Activated B cell treated with CpG ODN at 0.5 μM for 24 hours (primary cell): ENCODE results near the gene SLC48A1. TPM values are rescaled to one million over a fixed set of nuclear protein-coding genes. Genes with fewer than 3 reads are reported as not detected.

Source experiments
- ATAC-seq: fragments of 200-7000 bp; cut with Tn5 transposase; one replicate; pipeline ENCODE4 v1.10.0; 2021; ENCODE audit warnings: low read depth, mild to moderate bottlenecking, moderate library complexity
- CTCF ChIA-PET: fragments of 350-600 bp; sonication (Branson Sonifier 250); formaldehyde crosslinking; loops from one replicate; lab custom pipeline; 2021; ENCODE audit warnings: antibody characterized with exemption; lab: Charles Lee
- POLR2A ChIA-PET: fragments of 350-600 bp; sonication (Branson Sonifier 250); formaldehyde crosslinking; loops from one replicate; lab custom pipeline; 2021; ENCODE audit warnings: antibody characterized with exemption; lab: Charles Lee
- DNase-seq: peaks from one replicate; pipeline ENCODE4 v3.0.0; 2022
- H3K27ac Mint-ChIP-seq: one replicate; pipeline ENCODE4 v1.8.0; 2020; ENCODE audit warnings: mixed read lengths
- H3K27me3 Mint-ChIP-seq: one replicate; pipeline ENCODE4 v1.8.0; 2021; ENCODE audit warnings: mixed read lengths
- H3K36me3 Mint-ChIP-seq: one replicate; pipeline ENCODE4 v1.8.0; 2021; ENCODE audit warnings: low read depth, mixed read lengths
- H3K4me1 Mint-ChIP-seq: one replicate; pipeline ENCODE4 v1.8.0; 2021; ENCODE audit warnings: mixed read lengths
- H3K4me3 Mint-ChIP-seq: one replicate; pipeline ENCODE4 v1.8.0; 2020; ENCODE audit warnings: mild to moderate bottlenecking, mixed read lengths
- H3K9me3 Mint-ChIP-seq: one replicate; pipeline ENCODE4 v1.8.0; 2020; ENCODE audit warnings: mixed read lengths
- CTCF ChIP-seq: fragments of 200-600 bp; IDR thresholded peaks from one replicate; pipeline ENCODE4 v1.8.0; 2022; ENCODE audit warnings: antibody characterized with exemption, mild to moderate bottlenecking
- intact Hi-C: fragments of 100-400 bp; cut with micrococcal nuclease; formaldehyde crosslinking; loops from one replicate; pipeline ENCODE4 v1.15.1; 2024
- total RNA-seq: library from RNA; stranded (reverse); gene quantifications from 2 replicates; pipeline ENCODE4 v1.2.3, GENCODE V29; 2022

SLC48A1 gene
- total RNA-seq, 1 donor from 2014 or later: 12.8 TPM

DNA sequence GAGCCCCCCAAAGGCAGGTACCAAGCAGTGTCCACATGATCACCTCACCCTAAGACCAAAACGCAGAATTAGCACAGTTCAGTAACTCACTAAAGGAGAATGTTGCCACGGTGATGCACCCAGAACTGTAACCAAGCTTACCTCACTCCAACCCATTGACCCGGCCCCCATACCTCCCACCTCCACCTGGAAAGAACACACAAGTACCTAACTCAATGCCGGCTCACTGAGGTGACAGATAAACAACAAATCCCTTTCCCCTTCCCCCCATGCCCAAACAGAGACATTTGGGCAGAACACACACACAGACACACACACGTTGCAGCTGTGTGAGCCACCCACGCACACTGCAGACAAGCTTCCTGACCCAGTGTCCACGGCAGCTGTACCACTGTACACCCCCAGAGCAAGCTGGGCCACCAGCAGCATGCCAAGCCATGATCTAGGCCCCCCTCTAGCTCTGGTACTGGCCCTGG, 15.6 kb upstream of the SLC48A1 start:
- peaks cover 67% of the 10 kb centered on the region for H3K4me1 Mint-ChIP-seq

DNA sequence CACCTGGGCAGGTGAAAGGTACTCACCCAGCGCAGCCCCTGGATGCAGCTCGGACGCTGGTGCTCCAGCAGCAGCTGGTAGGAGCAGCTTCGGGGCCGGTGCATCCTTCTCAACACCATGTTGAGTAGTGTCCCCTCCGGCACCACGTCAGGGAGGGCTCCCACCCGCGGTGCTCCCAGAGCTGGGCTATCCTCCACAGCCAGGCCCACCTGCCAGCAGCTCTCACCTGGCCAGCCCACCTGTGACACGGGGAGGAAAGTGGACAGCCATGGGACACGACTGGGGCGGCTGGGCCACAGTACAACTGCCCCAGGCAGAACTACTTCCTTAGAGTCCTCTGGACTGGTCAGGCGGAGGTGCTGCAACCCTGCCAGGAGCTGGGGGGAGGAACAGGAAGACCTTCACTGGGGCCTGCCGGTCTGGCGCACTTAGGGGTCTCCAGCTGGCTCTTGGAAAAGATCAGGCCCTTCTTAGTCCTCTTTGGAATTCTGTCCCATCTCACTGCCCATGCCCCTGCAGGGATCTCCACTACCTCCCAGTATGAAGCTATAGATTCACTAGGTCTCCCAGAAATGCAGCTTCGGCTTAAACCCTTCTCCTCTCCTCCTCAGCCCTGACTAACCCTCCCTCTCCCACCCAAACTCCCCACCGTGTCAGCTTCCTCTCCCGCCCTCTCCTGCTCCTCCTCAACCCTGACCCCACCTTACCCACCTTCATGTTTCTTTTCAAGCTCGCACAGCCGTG, 15.0 kb upstream of the SLC48A1 start:
- Mint-ChIP-seq H3K9me3 (no peaks in the 10 kb centered on the region), H3K36me3 (no peaks in the 10 kb centered on the region), H3K27ac (no peak overlapping the region), H3K4me3 (peak overlapping the region; percentile 66), H3K27me3 (no peaks in the 10 kb centered on the region), H3K4me1 (peaks cover 63% of the 10 kb centered on the region)
- DNase-seq: no peak
- CTCF ChIA-PET: interaction anchor here (0.8 to 10.8 kb wide), 14 partner anchors 9 to 81 kb away, joined by 3 to 298 read pairs (median 4); partner anchors contain the start of genes RPAP3 and SLC48A1
- no peak for TF ChIP-seq CTCF
- intact Hi-C loops: loop anchor here (5.0 kb wide), 1 partner anchor 361 kb away; no protein-coding TSS in a partner anchor
- ATAC-seq: no peak
- POLR2A ChIA-PET: interaction anchor here (0.8 to 5.9 kb wide), 7 partner anchors 10 to 53 kb away, joined by 3 to 84 read pairs (median 8); partner anchors contain the start of gene RPAP3

More for the DNA sequence above, 15.6 kb upstream of the SLC48A1 start:
- CTCF ChIA-PET: interaction anchor here (0.8 to 10.8 kb wide), 10 partner anchors 10 to 82 kb away, joined by 3 to 298 read pairs (median 8); partner anchors contain the start of genes RPAP3 and SLC48A1
- no peaks in the 10 kb centered on the region for H3K36me3 Mint-ChIP-seq
- TF ChIP-seq CTCF: no peak
- POLR2A ChIA-PET: interaction anchor here (1.2 to 5.9 kb wide), 4 partner anchors 10 to 52 kb away, joined by 3 to 84 read pairs (median 6); partner anchors contain the start of gene RPAP3
- peak overlapping the region; percentile 26 for H3K4me3 Mint-ChIP-seq
- peak overlapping the region; percentile 61 for H3K27ac Mint-ChIP-seq
- ATAC-seq: no peak
- no peaks in the 10 kb centered on the region for H3K27me3 Mint-ChIP-seq
- no peaks in the 10 kb centered on the region for H3K9me3 Mint-ChIP-seq
- DNase-seq: no peak
- intact Hi-C loops: loop anchor here (5.0 kb wide), 1 partner anchor 360 kb away; no protein-coding TSS in a partner anchor

DNA sequence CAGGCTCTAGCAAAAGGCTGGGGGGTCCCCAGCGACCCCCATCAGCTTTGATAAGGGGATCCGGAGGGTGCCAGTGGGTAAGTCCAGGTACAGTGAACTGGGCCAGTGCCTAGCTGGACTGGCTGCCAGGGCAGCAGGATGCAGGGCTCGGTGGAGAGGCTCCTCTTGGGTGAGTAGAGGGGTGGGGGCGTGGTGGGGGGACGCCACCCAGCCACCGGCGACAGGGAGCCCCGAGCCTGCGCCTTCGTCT, 14.5 kb upstream of the SLC48A1 start:
- POLR2A ChIA-PET: interaction anchor here (0.8 to 5.9 kb wide), 6 partner anchors 9 to 53 kb away, joined by 5 to 84 read pairs (median 8); partner anchors contain the start of gene RPAP3
- ATAC-seq (no peak), DNase-seq (no peak)
- CTCF ChIA-PET: interaction anchor here (0.8 to 10.8 kb wide), 11 partner anchors 9 to 80 kb away, joined by 3 to 298 read pairs (median 4); partner anchors contain the start of gene SLC48A1
- peak overlapping the region; percentile 66 for H3K4me3 Mint-ChIP-seq
- intact Hi-C loops: loop anchor here (5.0 kb wide), 1 partner anchor 361 kb away; no protein-coding TSS in a partner anchor
- no peaks in the 10 kb centered on the region for H3K9me3 Mint-ChIP-seq
- H3K27ac Mint-ChIP-seq: no peak overlapping the region
- no peaks in the 10 kb centered on the region for H3K27me3 Mint-ChIP-seq
- no peak for TF ChIP-seq CTCF
- peaks cover 59% of the 10 kb centered on the region for H3K4me1 Mint-ChIP-seq
- H3K36me3 Mint-ChIP-seq: no peaks in the 10 kb centered on the region

GRCh38 chr12:47758834-47759690, 14.0 kb upstream of the SLC48A1 start, which contains the start of gene RAPGEF3:
TSS of gene RAPGEF3 (minus strand) at chr12:47758880. CDS start at chr12:47758556, 324 bp downstream.
- Mint-ChIP-seq H3K27me3 (no peaks in the 10 kb centered on the region), H3K4me1 (peaks cover 60% of the 10 kb centered on the region), H3K36me3 (no peaks in the 10 kb centered on the region), H3K4me3 (peak within 1 kb of the TSS; percentile 81), H3K9me3 (no peaks in the 10 kb centered on the region), H3K27ac (no peak within 1 kb of the TSS)
- DNase-seq (peak; percentile 64), ATAC-seq (peak; percentile 73)
- ChIA-PET CTCF (interaction anchor here (0.8 to 10.8 kb wide), 11 partner anchors 8 to 80 kb away, joined by 3 to 298 read pairs (median 4); partner anchors contain the start of gene SLC48A1), POLR2A (interaction anchor here (0.8 to 5.9 kb wide), 6 partner anchors 8 to 54 kb away, joined by 5 to 84 read pairs (median 8); partner anchors contain the start of gene RPAP3)
- intact Hi-C loops: loop anchor here (1.0 to 5.0 kb wide), 3 partner anchors 17 to 362 kb away; no protein-coding TSS in a partner anchor
- no peak for TF ChIP-seq CTCF
